ENCODE measurements around the gene CUX1.

- TF ChIP-seq CTCF (IDR thresholded peaks at IDR 0.05): peak; percentile 19 to 61 (median 48)
- no peak for TF ChIP-seq POLR2A (IDR thresholded peaks at IDR 0.05)
- no peak for TF ChIP-seq EP300 (IDR thresholded peaks at IDR 0.05; ENCODE audit: low read depth)
- no peak for TF ChIP-seq POLR2AphosphoS5 (IDR thresholded peaks at IDR 0.05)
Measured at GRCh38 chr7:101814081-101814990, 3.1 kb upstream of the CUX1 start.
